ENCODE measurements around the gene CHRNE. TPM values are rescaled to one million over a fixed set of nuclear protein-coding genes. Genes with fewer than 3 reads are reported as not detected.
A peak's percentile ranks its signal among the peaks of the same experiment; 100 is the strongest.

CHRNE gene
- total and polyA plus RNA-seq, 12 donors = 0.19 to 1.6 (median 0.53) TPM

- Histone ChIP-seq H3K27me3 (no peaks in the 10 kb centered on the region), H3K36me3 (peaks cover 0 to 59% (median 15%) of the 10 kb centered on the region in 9 donors), H3K4me3 (peak overlapping the region in 1 of 10 donors; percentile 100), H3K27ac (peak overlapping the region in 7 of 10 donors; percentile 4 to 100 (median 99)), H3K4me1 (peaks cover 18 to 70% (median 56%) of the 10 kb centered on the region in 9 donors), H3K9me3 (no peaks in the 10 kb centered on the region)
- ATAC-seq (no peak), DNase-seq (no peak)
- no peak for TF ChIP-seq CTCF (IDR thresholded peaks at IDR 0.05)
- WGBS, 2 donors = 40 to 50% methylated on average over 3 of the region's 3 CpGs
- intact Hi-C loops (cut with DNase I) = loop anchor here in 2 of 10 donors (5.0 kb wide), 1 partner anchor 43 kb away; the partner anchor contains the start of gene CAMTA2 (in 2 of the 2)
Observed at GRCh38 chr17:4944163-4944553, 41.3 kb upstream of the CHRNE start.

- Histone ChIP-seq H3K4me3 (peak overlapping the region in 1 of 10 donors; percentile 100), H3K27me3 (no peaks in the 10 kb centered on the region), H3K36me3 (peaks cover 0 to 66% (median 16%) of the 10 kb centered on the region in 9 donors), H3K4me1 (peaks cover 29 to 83% (median 68%) of the 10 kb centered on the region in 9 donors), H3K9me3 (no peaks in the 10 kb centered on the region), H3K27ac (peak overlapping the region in 5 of 10 donors; percentile 1 to 100 (median 99))
- DNase-seq = no peak
- TF ChIP-seq CTCF (IDR thresholded peaks at IDR 0.05) = no peak
- ATAC-seq = no peak
- 68 to 77% methylated on average over 13 of the region's 13 CpGs for WGBS, 2 donors
- intact Hi-C loops (cut with DNase I) = loop anchor here in 2 of 10 donors (5.0 kb wide), 1 partner anchor 44 kb away; the partner anchor contains the start of gene CAMTA2 (in 2 of the 2)
Observed at GRCh38 chr17:4942760-4943508, 40.0 kb upstream of the CHRNE start.

- no peaks in the 10 kb centered on the region for H3K9me3 ChIP-seq
- TF ChIP-seq CTCF (IDR thresholded peaks at IDR 0.05) = no peak
- peak overlapping the region in 8 of 10 donors; percentile 89 to 98 (median 94) for H3K27ac ChIP-seq
- H3K4me3 ChIP-seq = peak overlapping the region; percentile 45 to 95 (median 85)
- no peak for DNase-seq
- peaks cover 0 to 71% (median 19%) of the 10 kb centered on the region in 9 donors for H3K36me3 ChIP-seq
- intact Hi-C loops (cut with DNase I) = loop anchor here in 2 of 10 donors (5.0 kb wide), 1 partner anchor 46 kb away; the partner anchor contains the start of gene CAMTA2 (in 2 of the 2)
- H3K27me3 ChIP-seq = no peaks in the 10 kb centered on the region
- 38 to 47% methylated on average over 4 of the region's 4 CpGs for WGBS, 2 donors
- no peak for ATAC-seq
- H3K4me1 ChIP-seq = peaks cover 28 to 78% (median 54%) of the 10 kb centered on the region in 9 donors
Observed at GRCh38 chr17:4941319-4941610, 38.4 kb upstream of the CHRNE start.

GRCh38 chr17:4940555-4941318 is 37.8 kb upstream of the CHRNE start:
- DNase-seq (peak in 1 of 2 donors; percentile 70), ATAC-seq (peak; percentile 62 to 89 (median 82))
- H3K27ac ChIP-seq = peak overlapping the region; percentile 89 to 98 (median 94)
- peak overlapping the region; percentile 45 to 95 (median 85) for H3K4me3 ChIP-seq
- intact Hi-C loops (cut with DNase I) = loop anchor here in 2 of 10 donors (1.0 to 5.0 kb wide), 3 partner anchors 8 to 47 kb away; partner anchors contain the start of genes CAMTA2 (in 2 of the 2), PFN1 (in 1 of the 2) and SPAG7 (in 1 of the 2)
- TF ChIP-seq CTCF (IDR thresholded peaks at IDR 0.05) = no peak
- no peaks in the 10 kb centered on the region for H3K9me3 ChIP-seq
- H3K27me3 ChIP-seq = no peaks in the 10 kb centered on the region
- H3K36me3 ChIP-seq = peaks cover 0 to 71% (median 19%) of the 10 kb centered on the region in 9 donors
- H3K4me1 ChIP-seq = peaks cover 24 to 72% (median 49%) of the 10 kb centered on the region in 9 donors
- 1 to 2% methylated on average over 29 of the region's 29 CpGs for WGBS, 2 donors

Measured in heart right ventricle (tissue), 16 donors.